HG02970 (cell line): ENCODE results near the gene BAHD1.

Source experiments
- ATAC-seq: cut with Tn5 transposase; IDR thresholded peaks from one replicate; pipeline ENCODE4 v1.9.1; 2021; ENCODE audit warnings: mild to moderate bottlenecking, moderate library complexity, moderate number of reproducible peaks; ENCODE audit not compliant: unreplicated experiment, low FRiP score

Gene BAHD1

GRCh38 chr15:40464595-40465185 is 23.9 kb downstream of the BAHD1 start:
- no peak for ATAC-seq

GRCh38 chr15:40465939-40466338 is 25.2 kb downstream of the BAHD1 start:
- no peak for ATAC-seq

DNA sequence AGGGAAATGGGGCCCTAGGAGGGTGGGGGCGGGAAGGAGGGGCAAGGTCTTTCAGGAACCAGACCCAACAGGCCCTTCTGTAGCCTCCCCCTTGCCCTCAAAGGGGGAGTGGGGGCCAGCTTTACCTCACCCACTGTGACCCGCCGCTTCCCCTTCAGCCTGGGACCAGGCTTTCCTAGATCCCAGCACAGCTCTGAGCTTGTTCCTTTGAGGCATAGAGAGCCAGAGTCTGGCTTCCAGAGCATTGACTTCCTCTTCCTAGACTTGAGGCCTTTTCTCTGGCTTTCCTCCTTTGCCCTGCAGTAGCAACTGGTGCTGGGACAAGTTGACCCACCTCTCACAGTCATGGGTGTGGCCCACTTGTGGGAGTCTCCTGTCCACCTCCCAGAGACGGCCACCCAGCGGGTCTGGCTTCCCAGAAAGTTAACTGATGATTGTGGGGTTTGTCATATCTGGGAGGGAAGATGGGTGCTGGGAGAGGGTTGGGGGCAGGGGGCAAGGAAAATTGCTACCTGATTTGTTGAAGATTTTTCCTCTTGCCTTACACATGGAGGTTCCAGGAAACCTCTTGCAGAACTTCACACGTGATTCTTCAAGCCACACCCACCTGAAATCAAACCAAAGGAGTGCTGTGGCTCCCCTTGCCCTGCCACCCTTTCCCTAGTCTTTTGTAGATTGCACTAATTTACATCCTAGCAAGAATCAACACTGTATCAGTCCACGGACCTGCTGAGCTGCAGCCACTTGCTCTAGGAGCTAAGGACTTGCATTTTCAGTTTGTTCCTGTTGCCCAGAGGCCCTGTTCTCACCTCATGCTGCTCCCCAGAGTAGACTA is 25.9 kb downstream of the BAHD1 start:
- ATAC-seq, result no peak

GRCh38 chr15:40467261-40467615 is 26.5 kb downstream of the BAHD1 start:
- ATAC-seq, result no peak

DNA sequence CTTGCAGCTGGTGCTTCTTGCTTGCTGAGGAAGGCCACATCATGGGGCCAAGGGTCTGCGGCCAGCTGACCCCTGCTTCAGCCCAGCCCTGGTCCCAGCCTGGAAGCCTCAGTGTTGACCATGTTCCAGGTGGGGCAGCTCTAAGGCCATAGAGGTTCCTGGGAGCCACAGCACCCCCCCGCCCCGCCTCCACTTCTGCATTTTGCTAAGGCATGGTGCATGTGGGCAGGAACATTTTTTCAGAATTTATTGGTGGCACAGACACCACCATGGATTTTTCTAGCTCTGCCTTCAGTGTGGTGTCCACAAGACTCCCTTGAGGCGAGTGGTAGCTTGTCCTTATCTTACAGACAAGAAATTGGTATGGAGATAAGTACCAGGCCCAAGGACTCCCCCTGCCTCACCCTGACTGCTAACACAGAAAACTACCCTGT is 28.2 kb downstream of the BAHD1 start:
- ATAC-seq, result no peak

- ATAC-seq, result no peak
Observed at GRCh38 chr15:40469776-40470390, 29.1 kb downstream of the BAHD1 start.

DNA sequence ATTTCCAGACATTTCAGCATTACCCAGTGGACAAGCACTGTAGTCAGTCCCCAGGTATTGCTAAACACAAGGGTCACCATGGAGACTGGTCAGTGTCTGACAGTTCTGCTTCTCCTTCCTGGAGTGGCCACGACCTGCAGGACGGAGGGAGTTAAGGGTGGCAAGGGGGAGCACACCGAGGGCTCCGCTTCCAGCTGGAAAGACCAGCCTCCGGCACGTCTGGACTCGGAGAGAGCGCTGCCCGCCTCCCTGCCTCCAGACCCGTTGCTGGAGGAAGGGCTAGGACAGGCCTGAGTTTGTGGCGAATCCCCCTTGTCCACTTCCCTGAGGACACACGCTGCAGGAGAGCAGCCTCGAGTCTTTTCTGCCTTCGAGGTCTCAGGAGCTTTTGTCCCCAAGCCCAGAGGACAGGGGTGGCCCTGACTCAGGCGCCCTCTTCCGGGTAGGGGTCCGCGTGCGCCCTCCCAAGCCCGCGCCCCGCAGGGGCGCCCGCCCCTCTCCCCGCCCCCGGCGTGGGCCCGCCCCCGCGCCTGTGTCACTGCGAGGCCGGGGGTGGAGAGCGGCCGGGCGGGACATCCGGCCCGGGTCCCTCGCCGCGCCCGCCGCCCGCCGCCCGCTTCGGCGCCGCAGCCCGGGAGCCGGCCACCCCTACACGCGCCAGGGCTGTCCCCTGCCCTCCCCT is 29.8 kb downstream of the BAHD1 start, which contains the start of gene CHST14:
CHST14 (plus strand) TSS at position 562 of the 682 bp plus-strand sequence. CDS start 230 bp downstream, outside the sequence.
- ATAC-seq, result no peak

DNA sequence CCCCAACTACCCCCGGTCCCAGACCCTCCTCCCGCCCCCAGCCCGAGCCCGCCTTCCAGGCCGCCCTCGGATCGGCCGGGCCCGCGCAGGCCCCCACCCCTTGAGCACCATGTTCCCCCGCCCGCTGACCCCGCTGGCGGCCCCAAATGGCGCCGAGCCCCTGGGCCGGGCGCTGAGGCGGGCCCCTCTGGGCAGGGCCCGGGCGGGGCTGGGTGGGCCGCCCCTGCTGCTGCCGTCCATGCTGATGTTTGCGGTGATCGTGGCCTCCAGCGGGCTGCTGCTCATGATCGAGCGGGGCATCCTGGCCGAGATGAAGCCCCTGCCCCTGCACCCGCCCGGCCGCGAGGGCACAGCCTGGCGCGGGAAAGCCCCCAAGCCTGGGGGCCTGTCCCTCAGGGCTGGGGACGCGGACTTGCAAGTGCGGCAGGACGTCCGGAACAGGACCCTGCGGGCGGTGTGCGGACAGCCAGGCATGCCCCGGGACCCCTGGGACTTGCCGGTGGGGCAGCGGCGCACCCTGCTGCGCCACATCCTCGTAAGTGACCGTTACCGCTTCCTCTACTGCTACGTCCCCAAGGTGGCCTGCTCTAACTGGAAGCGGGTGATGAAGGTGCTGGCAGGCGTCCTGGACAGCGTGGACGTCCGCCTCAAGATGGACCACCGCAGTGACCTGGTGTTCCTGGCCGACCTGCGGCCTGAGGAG is 30.5 kb downstream of the BAHD1 start:
- no peak for ATAC-seq

DNA sequence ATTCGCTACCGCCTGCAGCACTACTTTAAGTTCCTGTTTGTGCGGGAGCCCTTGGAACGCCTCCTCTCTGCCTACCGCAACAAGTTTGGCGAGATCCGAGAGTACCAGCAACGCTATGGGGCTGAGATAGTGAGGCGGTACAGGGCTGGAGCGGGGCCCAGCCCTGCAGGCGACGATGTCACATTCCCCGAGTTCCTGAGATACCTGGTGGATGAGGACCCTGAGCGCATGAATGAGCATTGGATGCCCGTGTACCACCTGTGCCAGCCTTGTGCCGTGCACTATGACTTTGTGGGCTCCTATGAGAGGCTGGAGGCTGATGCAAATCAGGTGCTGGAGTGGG is 31.0 kb downstream of the BAHD1 start:
- ATAC-seq, result no peak

- no peak for ATAC-seq
Observed at GRCh38 chr15:40472171-40472727, 31.5 kb downstream of the BAHD1 start.

GRCh38 chr15:40474581-40474980 is 33.8 kb downstream of the BAHD1 start:
- ATAC-seq, result no peak

GRCh38 chr15:40477642-40478327 is 37.0 kb downstream of the BAHD1 start:
- ATAC-seq, result no peak

DNA sequence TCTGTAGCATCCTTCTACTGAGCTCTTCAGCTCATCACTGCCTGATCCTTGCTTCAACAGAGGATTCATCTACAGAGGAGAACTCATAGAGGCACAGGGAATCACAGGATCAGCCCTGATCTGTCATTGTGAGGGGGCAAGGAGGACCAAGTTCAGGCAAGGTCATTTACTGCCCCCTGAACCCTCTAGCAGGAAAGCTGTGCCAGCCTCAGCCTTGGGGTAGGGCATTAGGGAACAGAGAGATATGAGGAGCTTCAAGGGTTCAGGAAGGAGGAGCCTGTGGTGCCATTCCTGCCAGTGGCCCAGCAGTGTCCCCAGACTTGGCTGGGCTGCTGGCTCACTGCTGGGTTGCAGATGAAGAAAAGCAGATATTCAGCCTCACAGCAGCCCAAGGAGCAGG is 38.3 kb downstream of the BAHD1 start:
- ATAC-seq, result no peak

DNA sequence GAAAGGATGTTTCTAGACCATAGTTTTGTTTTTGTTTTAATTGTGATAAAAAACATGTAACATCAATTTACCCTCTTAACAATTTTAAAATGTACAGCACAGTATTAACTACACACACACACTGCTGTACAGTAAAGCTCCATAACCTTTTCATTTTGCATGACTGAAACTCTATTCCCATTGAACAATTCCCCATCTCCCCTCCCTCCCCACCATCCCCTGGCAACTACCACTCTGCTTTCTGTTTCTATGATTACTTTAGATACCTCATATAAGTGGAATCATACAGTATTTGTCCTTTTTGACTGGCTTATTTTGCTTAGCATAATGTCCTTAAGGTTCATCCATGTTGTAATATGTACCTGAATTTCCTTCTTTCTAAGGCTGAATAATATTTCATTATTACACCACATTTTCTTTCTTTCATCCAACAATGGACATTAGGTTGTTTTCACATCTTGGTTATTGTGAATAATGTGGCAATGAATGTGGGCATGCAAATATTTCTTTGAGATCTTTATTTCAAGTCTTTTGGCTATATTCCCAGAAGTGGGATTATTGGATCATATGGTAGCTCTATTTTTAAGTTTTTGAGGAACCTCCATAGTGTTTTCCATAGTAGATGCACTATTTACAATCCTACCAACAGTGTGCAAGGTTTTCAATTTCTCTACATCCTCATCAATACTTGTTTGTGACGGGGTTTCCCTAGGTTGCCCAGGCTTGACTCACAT is 40.8 kb downstream of the BAHD1 start:
- no peak for ATAC-seq

GRCh38 chr15:40483919-40484318 is 43.2 kb downstream of the BAHD1 start:
- no peak for ATAC-seq

DNA sequence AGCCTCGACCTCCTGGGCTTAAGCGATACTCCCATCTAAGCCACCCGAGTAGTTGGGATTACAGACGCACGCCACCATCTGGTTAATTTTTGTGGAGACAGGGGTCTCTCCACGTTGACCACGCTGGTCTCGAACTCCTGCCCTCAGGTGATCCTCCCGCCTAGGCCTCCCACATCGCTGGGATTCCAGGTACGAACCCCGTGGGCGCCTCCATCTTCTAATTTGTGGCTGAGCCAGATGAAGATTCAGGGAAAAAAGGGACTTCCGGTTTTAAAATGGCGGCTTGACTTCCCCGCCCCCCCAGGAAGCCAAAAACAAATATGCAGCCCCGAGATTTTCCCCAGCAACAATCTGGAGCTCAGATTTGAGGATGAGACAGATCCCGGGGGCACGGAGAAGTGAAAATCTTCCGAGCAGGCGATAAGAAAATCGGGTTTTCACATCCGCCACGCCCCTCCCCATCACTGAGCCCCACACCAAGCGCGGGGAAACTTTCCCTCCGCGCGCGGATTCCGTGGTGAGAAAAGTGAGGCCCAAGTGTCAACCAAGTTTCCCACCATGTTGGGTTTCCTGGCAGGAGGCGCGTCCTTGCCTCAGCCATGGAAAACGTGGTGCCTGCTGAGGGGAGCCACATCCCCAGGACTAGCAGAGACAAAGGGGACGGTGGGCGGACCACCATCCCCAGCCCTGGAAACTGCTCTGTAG is 45.5 kb downstream of the BAHD1 start:
- ATAC-seq, result no peak

DNA sequence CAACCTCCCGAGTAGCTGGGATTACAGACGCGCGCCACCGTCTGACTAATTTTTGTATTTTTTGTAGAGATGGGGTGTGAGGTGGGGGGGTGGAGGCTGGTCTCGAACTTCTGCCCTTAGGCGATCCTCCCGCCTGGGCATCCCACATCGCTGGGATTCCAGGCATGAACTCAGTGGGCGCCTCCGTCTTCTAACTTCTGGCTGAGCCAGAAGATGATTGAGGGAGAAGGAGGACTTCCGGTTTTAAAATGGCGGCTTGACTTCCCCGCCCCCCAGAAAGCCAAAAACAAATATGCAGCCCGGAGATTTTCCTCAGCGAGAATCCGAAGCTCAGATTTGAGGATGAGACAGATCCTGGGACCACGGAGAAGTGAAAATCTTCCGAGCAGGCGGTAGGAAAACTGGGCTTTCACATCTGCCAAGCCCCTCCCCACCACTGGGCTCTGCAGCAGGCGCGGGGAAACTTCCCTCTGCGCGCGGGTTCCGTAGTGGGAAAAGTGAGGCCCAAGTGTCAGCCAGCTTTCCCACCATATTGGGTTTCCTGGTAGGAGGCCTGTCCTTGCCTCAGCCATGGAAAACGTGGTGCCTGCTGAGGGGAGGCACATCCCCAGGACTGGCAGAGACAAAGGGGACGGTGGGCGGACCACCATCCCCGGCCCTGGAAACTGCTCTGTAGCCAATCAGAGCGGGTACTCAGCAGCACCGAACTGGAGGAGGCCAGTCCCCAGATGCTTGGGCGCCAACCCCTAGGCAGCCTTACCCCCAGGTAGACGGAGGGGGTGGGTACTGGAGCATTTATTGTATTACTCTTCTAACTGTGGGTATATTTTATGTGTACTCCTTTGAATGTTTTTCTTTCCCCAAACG is 47.3 kb downstream of the BAHD1 start:
- no peak for ATAC-seq
